ENCODE measurements around the gene NFKB2.

The NFKB2 gene

GRCh38 chr10:102395400-102396316 is at the start of gene NFKB2:
Gene NFKB2, plus strand, starts transcription at chr10:102395705. Its CDS starts 255 bp downstream, at chr10:102395960.
- DNase-seq: peak; percentile 68 to 82

- peak; percentile 29 to 77 for DNase-seq
Observed at GRCh38 chr10:102347236-102347828, 48.2 kb upstream of the NFKB2 start.

- DNase-seq: peak; percentile 72 to 91
Observed at GRCh38 chr10:102352066-102352715, 43.3 kb upstream of the NFKB2 start.

- DNase-seq: no peak
Observed at GRCh38 chr10:102354451-102354850, 41.1 kb upstream of the NFKB2 start.

GRCh38 chr10:102358712-102359382 is 36.7 kb upstream of the NFKB2 start:
- no peak for DNase-seq

GRCh38 chr10:102367441-102367840 is 28.1 kb upstream of the NFKB2 start:
- no peak for DNase-seq

GRCh38 chr10:102368077-102368476 is 27.4 kb upstream of the NFKB2 start:
- DNase-seq: no peak

- DNase-seq: no peak
Observed at GRCh38 chr10:102371295-102371694, 24.2 kb upstream of the NFKB2 start.

- no peak for DNase-seq
Observed at GRCh38 chr10:102375250-102375649, 20.3 kb upstream of the NFKB2 start.

- no peak for DNase-seq
Observed at GRCh38 chr10:102375867-102376266, 19.6 kb upstream of the NFKB2 start.

GRCh38 chr10:102376901-102377300 is 18.6 kb upstream of the NFKB2 start:
- DNase-seq: no peak

- DNase-seq: no peak
Observed at GRCh38 chr10:102379383-102379782, 16.1 kb upstream of the NFKB2 start.

GRCh38 chr10:102381983-102382382 is 13.5 kb upstream of the NFKB2 start:
- no peak for DNase-seq

GRCh38 chr10:102382871-102383270 is 12.6 kb upstream of the NFKB2 start:
- no peak for DNase-seq

GRCh38 chr10:102384053-102384452 is 11.5 kb upstream of the NFKB2 start:
- DNase-seq: no peak

GRCh38 chr10:102384606-102385429 is 10.7 kb upstream of the NFKB2 start:
- DNase-seq: no peak

- no peak for DNase-seq
Observed at GRCh38 chr10:102389894-102390293, 5.6 kb upstream of the NFKB2 start.

GRCh38 chr10:102392306-102392705 is 3.2 kb upstream of the NFKB2 start:
- DNase-seq: no peak

- DNase-seq: no peak
Observed at GRCh38 chr10:102393411-102394078, 2.0 kb upstream of the NFKB2 start.

GRCh38 chr10:102394079-102394800 is 1.3 kb upstream of the NFKB2 start:
- DNase-seq: peak; percentile 93 to 95
